SK-N-SH treated with all-trans-retinoic acid at 6 μM for 48 hours (cell line): ENCODE measurements around the gene CTNND2.

ENCODE experiments used
- ATAC-seq: fragments of 200-7000 bp; cut with Tn5 transposase; 3 replicates; pipeline ENCODE4 v1.9.1; 2020; ENCODE audit warnings: mild to moderate bottlenecking, moderate library complexity
- ARNTL ChIP-seq: fragments of 450-650 bp; formaldehyde crosslinking; IDR thresholded peaks from 2 replicates; pipeline ENCODE4 v1.5.0; 2020; ENCODE audit warnings: low read depth, mild to moderate bottlenecking, moderate library complexity, borderline replicate concordance
- BACH2 ChIP-seq: fragments of 250-450 bp; sonication (Bioruptor Pico); IDR thresholded peaks from 2 replicates; pipeline ENCODE4 v1.9.0; 2021; ENCODE audit warnings: mild to moderate bottlenecking, borderline replicate concordance
- CSDC2 ChIP-seq: fragments of 250-450 bp; sonication (Bioruptor Pico); IDR thresholded peaks from 2 replicates; pipeline ENCODE4 v1.5.0; 2020; ENCODE audit warnings: mild to moderate bottlenecking, moderate library complexity
- ESRRG ChIP-seq: fragments of 250-450 bp; sonication (Bioruptor Pico); IDR thresholded peaks from 2 replicates; pipeline ENCODE4 v1.6.1; 2021; ENCODE audit warnings: mild to moderate bottlenecking
- ISL1 ChIP-seq: fragments of 250-450 bp; sonication (Bioruptor Pico); IDR thresholded peaks from 2 replicates; pipeline ENCODE4 v2.1.2; 2022; ENCODE audit warnings: mild to moderate bottlenecking, moderate library complexity
- OSR1 ChIP-seq: fragments of 250-450 bp; sonication (Bioruptor Pico); IDR thresholded peaks from 2 replicates; pipeline ENCODE4 v1.8.0; 2022; ENCODE audit warnings: moderate library complexity, mild to moderate bottlenecking, inconsistent platforms
- PPARA ChIP-seq: fragments of 250-450 bp; sonication (Bioruptor Pico); IDR thresholded peaks from 2 replicates; pipeline ENCODE4 v1.5.0; 2020; ENCODE audit warnings: mild to moderate bottlenecking, borderline replicate concordance
- RARB ChIP-seq: fragments of 250-450 bp; sonication (Bioruptor Pico); IDR thresholded peaks from 2 replicates; pipeline ENCODE4 v1.8.0; 2021; ENCODE audit warnings: mild to moderate bottlenecking, moderate library complexity
- SNAI2 ChIP-seq: fragments of 250-450 bp; sonication (Bioruptor Pico); IDR thresholded peaks from 2 replicates; pipeline ENCODE4 v1.5.0; 2020; ENCODE audit warnings: mild to moderate bottlenecking, moderate library complexity
- TCF4 ChIP-seq: fragments of 250-450 bp; sonication (Bioruptor Pico); IDR thresholded peaks from 2 replicates; pipeline ENCODE4 v1.8.0; 2021; ENCODE audit warnings: mild to moderate bottlenecking, moderate library complexity, borderline replicate concordance
- TOX ChIP-seq: fragments of 250-450 bp; sonication (Bioruptor Pico); IDR thresholded peaks from 2 replicates; pipeline ENCODE4 v1.8.0; 2021; ENCODE audit warnings: mild to moderate bottlenecking, moderate library complexity, borderline replicate concordance
- ZC3H10 ChIP-seq: fragments of 250-450 bp; sonication (Bioruptor Pico); IDR thresholded peaks from 2 replicates; pipeline ENCODE4 v1.5.1; 2021; ENCODE audit warnings: mild to moderate bottlenecking, moderate library complexity
- ZFP3 ChIP-seq: fragments of 250-450 bp; sonication (Bioruptor Pico); IDR thresholded peaks from 2 replicates; pipeline ENCODE4 v1.5.0; 2020; ENCODE audit warnings: mild to moderate bottlenecking, moderate library complexity
- ZFP30 ChIP-seq: fragments of 450-650 bp; formaldehyde crosslinking; IDR thresholded peaks from 2 replicates; pipeline ENCODE4 v1.5.0; 2022; ENCODE audit warnings: mild to moderate bottlenecking, moderate library complexity
- ZNF565 ChIP-seq: fragments of 450-650 bp; formaldehyde crosslinking; conservative IDR thresholded peaks from 2 replicates; pipeline ENCODE4 v1.5.0; 2020; ENCODE audit warnings: low read depth, mild to moderate bottlenecking, moderate library complexity
- ZNF70 ChIP-seq: fragments of 450-650 bp; formaldehyde crosslinking; IDR thresholded peaks from 2 replicates; pipeline ENCODE4 v1.5.0; 2020; ENCODE audit warnings: mild to moderate bottlenecking, moderate library complexity
- ZNF8 ChIP-seq: fragments of 450-650 bp; formaldehyde crosslinking; IDR thresholded peaks from 2 replicates; pipeline ENCODE4 v1.5.0; 2020; ENCODE audit warnings: mild to moderate bottlenecking, moderate library complexity
- TF ChIP-seq, protein P1 (sequence below): fragments of 250-450 bp; sonication (Bioruptor Pico); IDR thresholded peaks from 2 replicates; pipeline ENCODE4 v1.5.1; 2021; ENCODE audit warnings: mild to moderate bottlenecking, moderate library complexity
- TF ChIP-seq, protein P2 (sequence below): fragments of 250-450 bp; sonication (Bioruptor Pico); IDR thresholded peaks from 2 replicates; pipeline ENCODE4 v1.8.0; 2020; ENCODE audit warnings: mild to moderate bottlenecking, moderate library complexity, borderline replicate concordance
- TF ChIP-seq, protein P3 (sequence below): fragments of 250-450 bp; sonication (Bioruptor Pico); IDR thresholded peaks from 2 replicates; pipeline ENCODE4 v1.5.1; 2020; ENCODE audit warnings: low read depth, mild to moderate bottlenecking, moderate library complexity
- TF ChIP-seq, protein P4 (sequence below): fragments of 250-450 bp; sonication (Bioruptor Pico); IDR thresholded peaks from 2 replicates; pipeline ENCODE4 v1.5.0; 2020; ENCODE audit warnings: mild to moderate bottlenecking, moderate library complexity
- TF ChIP-seq, protein P5 (sequence below): fragments of 250-450 bp; sonication (Bioruptor Pico); IDR thresholded peaks from 2 replicates; pipeline ENCODE4 v1.8.0; 2021; ENCODE audit warnings: low read depth, mild to moderate bottlenecking, moderate library complexity, borderline replicate concordance

The CTNND2 gene

DNA sequence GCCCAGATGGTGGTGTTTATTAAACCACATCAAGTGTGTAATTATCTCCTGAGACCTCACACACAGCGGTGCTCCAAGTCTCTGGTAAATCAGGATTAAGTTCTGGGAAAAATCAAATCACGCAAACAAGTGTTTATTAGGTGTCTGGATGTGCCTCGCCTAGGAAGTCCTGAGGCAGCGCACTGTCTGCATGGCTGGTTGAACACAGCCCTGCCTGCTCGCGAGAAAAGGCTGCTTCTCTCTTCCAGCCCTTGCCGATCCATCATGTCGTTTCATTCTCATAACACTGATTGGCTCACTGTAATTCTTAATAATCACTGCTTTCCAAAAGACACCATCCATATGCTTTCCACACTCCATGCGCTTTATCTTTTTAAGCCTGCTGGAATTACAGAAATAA lies 913.6 kb downstream of the CTNND2 start:
- no peak for TF ChIP-seq ZNF565 (CRISPR knock-in tag)
- TF ChIP-seq ZFP30 (CRISPR knock-in tag) = no peak
- TF ChIP-seq ZNF70 (CRISPR knock-in tag) = no peak
- TF ChIP-seq, protein P1, sequence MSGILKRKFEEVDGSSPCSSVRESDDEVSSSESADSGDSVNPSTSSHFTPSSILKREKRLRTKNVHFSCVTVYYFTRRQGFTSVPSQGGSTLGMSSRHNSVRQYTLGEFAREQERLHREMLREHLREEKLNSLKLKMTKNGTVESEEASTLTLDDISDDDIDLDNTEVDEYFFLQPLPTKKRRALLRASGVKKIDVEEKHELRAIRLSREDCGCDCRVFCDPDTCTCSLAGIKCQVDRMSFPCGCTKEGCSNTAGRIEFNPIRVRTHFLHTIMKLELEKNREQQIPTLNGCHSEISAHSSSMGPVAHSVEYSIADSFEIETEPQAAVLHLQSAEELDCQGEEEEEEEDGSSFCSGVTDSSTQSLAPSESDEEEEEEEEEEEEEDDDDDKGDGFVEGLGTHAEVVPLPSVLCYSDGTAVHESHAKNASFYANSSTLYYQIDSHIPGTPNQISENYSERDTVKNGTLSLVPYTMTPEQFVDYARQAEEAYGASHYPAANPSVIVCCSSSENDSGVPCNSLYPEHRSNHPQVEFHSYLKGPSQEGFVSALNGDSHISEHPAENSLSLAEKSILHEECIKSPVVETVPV = no peak
- TF ChIP-seq, protein P2, sequence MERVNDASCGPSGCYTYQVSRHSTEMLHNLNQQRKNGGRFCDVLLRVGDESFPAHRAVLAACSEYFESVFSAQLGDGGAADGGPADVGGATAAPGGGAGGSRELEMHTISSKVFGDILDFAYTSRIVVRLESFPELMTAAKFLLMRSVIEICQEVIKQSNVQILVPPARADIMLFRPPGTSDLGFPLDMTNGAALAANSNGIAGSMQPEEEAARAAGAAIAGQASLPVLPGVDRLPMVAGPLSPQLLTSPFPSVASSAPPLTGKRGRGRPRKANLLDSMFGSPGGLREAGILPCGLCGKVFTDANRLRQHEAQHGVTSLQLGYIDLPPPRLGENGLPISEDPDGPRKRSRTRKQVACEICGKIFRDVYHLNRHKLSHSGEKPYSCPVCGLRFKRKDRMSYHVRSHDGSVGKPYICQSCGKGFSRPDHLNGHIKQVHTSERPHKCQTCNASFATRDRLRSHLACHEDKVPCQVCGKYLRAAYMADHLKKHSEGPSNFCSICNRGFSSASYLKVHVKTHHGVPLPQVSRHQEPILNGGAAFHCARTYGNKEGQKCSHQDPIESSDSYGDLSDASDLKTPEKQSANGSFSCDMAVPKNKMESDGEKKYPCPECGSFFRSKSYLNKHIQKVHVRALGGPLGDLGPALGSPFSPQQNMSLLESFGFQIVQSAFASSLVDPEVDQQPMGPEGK (CRISPR knock-in tag) = no peak
- no peak for TF ChIP-seq TCF4 (CRISPR knock-in tag)
- TF ChIP-seq ZC3H10 = no peak
- no peak for ATAC-seq

DNA sequence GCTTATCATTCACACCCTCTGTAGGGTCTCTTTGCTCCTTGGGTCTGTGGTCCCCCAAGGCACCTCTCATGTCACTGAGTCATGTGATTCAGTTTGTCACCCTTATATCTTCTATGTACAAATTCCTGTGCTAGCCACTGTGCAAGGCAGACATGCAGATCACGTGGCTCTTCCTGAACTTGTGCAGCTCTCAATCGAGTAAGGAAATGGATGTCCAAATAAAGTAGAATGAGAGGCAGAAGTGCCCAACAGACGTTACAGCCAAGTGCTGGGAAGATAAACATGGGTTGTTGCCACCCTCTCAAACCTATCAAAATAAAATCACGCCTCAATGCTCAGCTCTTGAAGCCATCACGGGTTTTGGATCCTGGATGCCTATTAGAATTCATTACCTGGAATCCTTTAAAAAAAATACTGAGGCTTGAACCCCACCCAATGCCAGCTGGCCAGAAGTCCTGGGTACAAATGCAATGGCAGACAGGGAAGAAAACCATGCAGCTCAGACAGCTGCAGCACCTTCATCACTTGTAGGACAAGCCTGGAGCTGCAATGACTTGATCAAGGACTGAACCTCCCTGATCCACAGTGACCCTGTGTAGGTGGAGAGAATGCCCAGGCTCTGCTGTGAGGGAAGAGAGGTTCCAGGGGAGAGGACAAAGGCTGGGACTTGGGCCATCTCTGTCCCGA lies 914.5 kb downstream of the CTNND2 start:
- ATAC-seq = no peak
- TF ChIP-seq TCF4 (CRISPR knock-in tag) (no peak), ISL1 (CRISPR knock-in tag) (no peak), RARB (CRISPR knock-in tag) (no peak), PPARA (CRISPR knock-in tag) (no peak), OSR1 (CRISPR knock-in tag) (no peak), ARNTL (no peak), ZFP3 (no peak), ZNF8 (CRISPR knock-in tag) (no peak), ZNF70 (CRISPR knock-in tag) (no peak), BACH2 (no peak), ESRRG (CRISPR knock-in tag) (no peak), TOX (no peak), CSDC2 (CRISPR knock-in tag) (no peak), ZFP30 (CRISPR knock-in tag) (no peak), SNAI2 (CRISPR knock-in tag) (no peak)
- TF ChIP-seq, protein P3, sequence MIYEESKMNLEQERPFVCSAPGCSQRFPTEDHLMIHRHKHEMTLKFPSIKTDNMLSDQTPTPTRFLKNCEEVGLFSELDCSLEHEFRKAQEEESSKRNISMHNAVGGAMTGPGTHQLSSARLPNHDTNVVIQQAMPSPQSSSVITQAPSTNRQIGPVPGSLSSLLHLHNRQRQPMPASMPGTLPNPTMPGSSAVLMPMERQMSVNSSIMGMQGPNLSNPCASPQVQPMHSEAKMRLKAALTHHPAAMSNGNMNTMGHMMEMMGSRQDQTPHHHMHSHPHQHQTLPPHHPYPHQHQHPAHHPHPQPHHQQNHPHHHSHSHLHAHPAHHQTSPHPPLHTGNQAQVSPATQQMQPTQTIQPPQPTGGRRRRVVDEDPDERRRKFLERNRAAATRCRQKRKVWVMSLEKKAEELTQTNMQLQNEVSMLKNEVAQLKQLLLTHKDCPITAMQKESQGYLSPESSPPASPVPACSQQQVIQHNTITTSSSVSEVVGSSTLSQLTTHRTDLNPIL (CRISPR knock-in tag) = no peak
- TF ChIP-seq, protein P1 = no peak
- TF ChIP-seq, protein P4, sequence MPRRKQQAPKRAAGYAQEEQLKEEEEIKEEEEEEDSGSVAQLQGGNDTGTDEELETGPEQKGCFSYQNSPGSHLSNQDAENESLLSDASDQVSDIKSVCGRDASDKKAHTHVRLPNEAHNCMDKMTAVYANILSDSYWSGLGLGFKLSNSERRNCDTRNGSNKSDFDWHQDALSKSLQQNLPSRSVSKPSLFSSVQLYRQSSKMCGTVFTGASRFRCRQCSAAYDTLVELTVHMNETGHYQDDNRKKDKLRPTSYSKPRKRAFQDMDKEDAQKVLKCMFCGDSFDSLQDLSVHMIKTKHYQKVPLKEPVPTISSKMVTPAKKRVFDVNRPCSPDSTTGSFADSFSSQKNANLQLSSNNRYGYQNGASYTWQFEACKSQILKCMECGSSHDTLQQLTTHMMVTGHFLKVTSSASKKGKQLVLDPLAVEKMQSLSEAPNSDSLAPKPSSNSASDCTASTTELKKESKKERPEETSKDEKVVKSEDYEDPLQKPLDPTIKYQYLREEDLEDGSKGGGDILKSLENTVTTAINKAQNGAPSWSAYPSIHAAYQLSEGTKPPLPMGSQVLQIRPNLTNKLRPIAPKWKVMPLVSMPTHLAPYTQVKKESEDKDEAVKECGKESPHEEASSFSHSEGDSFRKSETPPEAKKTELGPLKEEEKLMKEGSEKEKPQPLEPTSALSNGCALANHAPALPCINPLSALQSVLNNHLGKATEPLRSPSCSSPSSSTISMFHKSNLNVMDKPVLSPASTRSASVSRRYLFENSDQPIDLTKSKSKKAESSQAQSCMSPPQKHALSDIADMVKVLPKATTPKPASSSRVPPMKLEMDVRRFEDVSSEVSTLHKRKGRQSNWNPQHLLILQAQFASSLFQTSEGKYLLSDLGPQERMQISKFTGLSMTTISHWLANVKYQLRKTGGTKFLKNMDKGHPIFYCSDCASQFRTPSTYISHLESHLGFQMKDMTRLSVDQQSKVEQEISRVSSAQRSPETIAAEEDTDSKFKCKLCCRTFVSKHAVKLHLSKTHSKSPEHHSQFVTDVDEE (CRISPR knock-in tag) = no peak
- TF ChIP-seq, protein P5, sequence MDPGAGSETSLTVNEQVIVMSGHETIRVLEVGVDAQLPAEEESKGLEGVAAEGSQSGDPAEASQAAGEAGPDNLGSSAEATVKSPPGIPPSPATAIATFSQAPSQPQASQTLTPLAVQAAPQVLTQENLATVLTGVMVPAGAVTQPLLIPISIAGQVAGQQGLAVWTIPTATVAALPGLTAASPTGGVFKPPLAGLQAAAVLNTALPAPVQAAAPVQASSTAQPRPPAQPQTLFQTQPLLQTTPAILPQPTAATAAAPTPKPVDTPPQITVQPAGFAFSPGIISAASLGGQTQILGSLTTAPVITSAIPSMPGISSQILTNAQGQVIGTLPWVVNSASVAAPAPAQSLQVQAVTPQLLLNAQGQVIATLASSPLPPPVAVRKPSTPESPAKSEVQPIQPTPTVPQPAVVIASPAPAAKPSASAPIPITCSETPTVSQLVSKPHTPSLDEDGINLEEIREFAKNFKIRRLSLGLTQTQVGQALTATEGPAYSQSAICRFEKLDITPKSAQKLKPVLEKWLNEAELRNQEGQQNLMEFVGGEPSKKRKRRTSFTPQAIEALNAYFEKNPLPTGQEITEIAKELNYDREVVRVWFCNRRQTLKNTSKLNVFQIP (CRISPR knock-in tag) = no peak
- TF ChIP-seq, all 23 proteins: peak for 0
